ENCODE data around the gene MANSC4.

MANSC4 gene

GRCh38 chr12:27814851-27815591, 35.0 kb upstream of the MANSC4 start:
- TF ChIP-seq CTCF (IDR thresholded peaks at IDR 0.05), result no peak
- no peaks in the 10 kb centered on the region for H3K36me3 ChIP-seq
- H3K27ac ChIP-seq, result no peak overlapping the region
- peaks cover 11% of the 10 kb centered on the region for H3K27me3 ChIP-seq
- H3K9me3 ChIP-seq, result no peaks in the 10 kb centered on the region
- peaks cover 0 to 4% of the 10 kb centered on the region in 2 experiments for H3K4me1 ChIP-seq (ENCODE audit: control insufficient read depth in 1 of 2, insufficient read depth in 1 of 2, low read depth in 1 of 2, low read length in 1 of 2)
- no peak overlapping the region for H3K4me3 ChIP-seq (ENCODE audit: low read depth in 1 of 2, low read length in 1 of 2)

GRCh38 chr12:27814411-27814810, 34.4 kb upstream of the MANSC4 start:
- TF ChIP-seq CTCF (IDR thresholded peaks at IDR 0.05), result no peak
- Histone ChIP-seq H3K9me3 (no peaks in the 10 kb centered on the region), H3K4me1 (ENCODE audit: control insufficient read depth in 1 of 2, insufficient read depth in 1 of 2, low read depth in 1 of 2, low read length in 1 of 2) (peaks cover 0 to 4% of the 10 kb centered on the region in 2 experiments), H3K36me3 (no peaks in the 10 kb centered on the region), H3K4me3 (ENCODE audit: low read depth in 1 of 2, low read length in 1 of 2) (no peak overlapping the region), H3K27me3 (peaks cover 11% of the 10 kb centered on the region), H3K27ac (no peak overlapping the region)

- peaks cover 0 to 4% of the 10 kb centered on the region in 2 experiments for H3K4me1 ChIP-seq (ENCODE audit: control insufficient read depth in 1 of 2, insufficient read depth in 1 of 2, low read depth in 1 of 2, low read length in 1 of 2)
Observed at GRCh38 chr12:27812502-27812901, 32.5 kb upstream of the MANSC4 start.

GRCh38 chr12:27810756-27811155, 30.7 kb upstream of the MANSC4 start:
- Histone ChIP-seq H3K9me3 (no peaks in the 10 kb centered on the region), H3K36me3 (no peaks in the 10 kb centered on the region), H3K4me3 (ENCODE audit: low read depth in 1 of 2, low read length in 1 of 2) (no peak overlapping the region), H3K27ac (no peak overlapping the region), H3K4me1 (ENCODE audit: control insufficient read depth in 1 of 2, insufficient read depth in 1 of 2, low read depth in 1 of 2, low read length in 1 of 2) (peaks cover 4 to 10% of the 10 kb centered on the region in 2 experiments), H3K27me3 (peaks cover 11% of the 10 kb centered on the region)
- no peak for TF ChIP-seq CTCF (IDR thresholded peaks at IDR 0.05)

More at GRCh38 chr12:27812502-27812901, 32.5 kb upstream of the MANSC4 start:
- Histone ChIP-seq H3K9me3 (no peaks in the 10 kb centered on the region), H3K36me3 (no peaks in the 10 kb centered on the region), H3K4me3 (ENCODE audit: low read depth in 1 of 2, low read length in 1 of 2) (no peak overlapping the region), H3K27ac (no peak overlapping the region), H3K27me3 (peaks cover 11% of the 10 kb centered on the region)
- no peak for TF ChIP-seq CTCF (IDR thresholded peaks at IDR 0.05)

GRCh38 chr12:27808841-27809240, 28.8 kb upstream of the MANSC4 start:
- no peak for TF ChIP-seq CTCF (IDR thresholded peaks at IDR 0.05)

More at GRCh38 chr12:27808841-27809240, 28.8 kb upstream of the MANSC4 start:
- Histone ChIP-seq H3K9me3 (no peaks in the 10 kb centered on the region), H3K4me1 (ENCODE audit: control insufficient read depth in 1 of 2, insufficient read depth in 1 of 2, low read depth in 1 of 2, low read length in 1 of 2) (peaks cover 4 to 11% of the 10 kb centered on the region in 2 experiments), H3K36me3 (no peaks in the 10 kb centered on the region), H3K27ac (no peak overlapping the region), H3K4me3 (ENCODE audit: low read depth in 1 of 2, low read length in 1 of 2) (no peak overlapping the region), H3K27me3 (peaks cover 11% of the 10 kb centered on the region)
